Measurements from ENCODE around the gene DNASE1L1. TPM values are rescaled to one million over a fixed set of nuclear protein-coding genes. Genes with fewer than 3 reads are reported as not detected.

The DNASE1L1 gene
- polyA plus RNA-seq, 1 donor from 2014 or later: 9.2 TPM

DNA sequence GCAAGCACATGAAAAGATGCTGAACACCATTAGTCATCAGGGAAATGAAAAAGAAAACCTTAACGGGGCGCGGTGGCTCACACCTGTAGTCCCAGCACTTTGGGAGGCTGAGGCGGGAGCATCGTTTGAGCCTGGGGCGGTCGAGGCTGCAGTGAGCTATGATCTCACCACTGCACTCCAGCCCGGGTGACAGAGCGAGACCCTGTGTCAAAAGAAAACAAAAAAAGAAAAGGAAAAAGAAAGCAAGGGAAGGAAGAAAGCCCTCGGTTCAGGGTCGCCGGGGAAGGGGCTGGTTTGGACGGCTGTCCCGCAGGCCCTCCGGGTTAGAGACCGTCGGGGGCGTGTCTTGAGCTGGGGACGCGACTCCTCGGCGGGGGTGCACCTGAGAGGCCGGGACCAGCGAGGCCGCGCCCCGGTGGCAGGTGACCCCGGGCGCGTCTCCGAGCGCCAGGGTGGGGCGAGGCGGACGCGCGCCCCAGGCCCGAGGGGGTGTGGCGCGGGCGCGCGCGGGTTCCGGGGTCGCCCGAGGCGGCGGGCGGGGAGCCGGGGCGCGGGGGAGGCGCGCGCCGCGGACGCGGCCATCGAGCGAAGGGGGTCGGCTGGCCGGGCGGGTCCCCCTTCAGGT lies 48.5 kb upstream of the DNASE1L1 start:
- H3K79me2 ChIP-seq (replicated peaks; ENCODE audit: insufficient read depth, low read length): peaks cover 18% of the 10 kb centered on the region
- TF ChIP-seq, protein P1, sequence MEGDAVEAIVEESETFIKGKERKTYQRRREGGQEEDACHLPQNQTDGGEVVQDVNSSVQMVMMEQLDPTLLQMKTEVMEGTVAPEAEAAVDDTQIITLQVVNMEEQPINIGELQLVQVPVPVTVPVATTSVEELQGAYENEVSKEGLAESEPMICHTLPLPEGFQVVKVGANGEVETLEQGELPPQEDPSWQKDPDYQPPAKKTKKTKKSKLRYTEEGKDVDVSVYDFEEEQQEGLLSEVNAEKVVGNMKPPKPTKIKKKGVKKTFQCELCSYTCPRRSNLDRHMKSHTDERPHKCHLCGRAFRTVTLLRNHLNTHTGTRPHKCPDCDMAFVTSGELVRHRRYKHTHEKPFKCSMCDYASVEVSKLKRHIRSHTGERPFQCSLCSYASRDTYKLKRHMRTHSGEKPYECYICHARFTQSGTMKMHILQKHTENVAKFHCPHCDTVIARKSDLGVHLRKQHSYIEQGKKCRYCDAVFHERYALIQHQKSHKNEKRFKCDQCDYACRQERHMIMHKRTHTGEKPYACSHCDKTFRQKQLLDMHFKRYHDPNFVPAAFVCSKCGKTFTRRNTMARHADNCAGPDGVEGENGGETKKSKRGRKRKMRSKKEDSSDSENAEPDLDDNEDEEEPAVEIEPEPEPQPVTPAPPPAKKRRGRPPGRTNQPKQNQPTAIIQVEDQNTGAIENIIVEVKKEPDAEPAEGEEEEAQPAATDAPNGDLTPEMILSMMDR (IDR thresholded peaks at IDR 0.05; ENCODE audit: poor library complexity, severe bottlenecking): no peak
- TF ChIP-seq EZH2 (IDR thresholded peaks at IDR 0.05; ENCODE audit: borderline replicate concordance, insufficient read depth, low read length, poor library complexity, severe bottlenecking) (no peak), MXI1 (conservative IDR thresholded peaks at IDR 0.05; ENCODE audit: poor library complexity, severe bottlenecking) (no peak), EP300 (conservative IDR thresholded peaks at IDR 0.05; ENCODE audit: poor library complexity, severe bottlenecking) (no peak), SMC3 (conservative IDR thresholded peaks at IDR 0.05; ENCODE audit: poor library complexity) (no peak), RAD21 (conservative IDR thresholded peaks at IDR 0.05) (no peak), POLR2AphosphoS5 (IDR thresholded peaks at IDR 0.05) (peak; percentile 40), TAF1 (IDR thresholded peaks at IDR 0.05; ENCODE audit: low read depth) (no peak), REST (IDR thresholded peaks at IDR 0.05; ENCODE audit: borderline replicate concordance) (peak; percentile 20)
- H3F3A ChIP-seq (ENCODE audit: insufficient read depth, low read length, poor library complexity, severe bottlenecking): no peaks in the 10 kb centered on the region
- peak overlapping the region; percentile 62 for H3K27ac ChIP-seq (ENCODE audit: low read length)
- peak overlapping the region; percentile 60 for H3K4me3 ChIP-seq (ENCODE audit: low read length)
- no peaks in the 10 kb centered on the region for H3K27me3 ChIP-seq (ENCODE audit: insufficient read depth, low read depth, low read length)
- no peaks in the 10 kb centered on the region for H4K20me1 ChIP-seq (ENCODE audit: insufficient read depth)
- H3K4me2 ChIP-seq (ENCODE audit: low read length): no peak overlapping the region
- H3K36me3 ChIP-seq (ENCODE audit: insufficient read depth, low read length): no peaks in the 10 kb centered on the region
- H2AFZ ChIP-seq (ENCODE audit: low read depth, low read length): no peak overlapping the region
- no peaks in the 10 kb centered on the region for H3K9me2 ChIP-seq (ENCODE audit: insufficient read depth, low read length)
- H3K9ac ChIP-seq (ENCODE audit: low read length): peak overlapping the region; percentile 82
- H3K9me3 ChIP-seq (ENCODE audit: low read length): no peaks in the 10 kb centered on the region

GRCh38 chrX:154452823-154453222 lies 43.8 kb upstream of the DNASE1L1 start:
- Histone ChIP-seq H3K27me3 (ENCODE audit: insufficient read depth, low read depth, low read length) (no peaks in the 10 kb centered on the region), H3K79me2 (replicated peaks; ENCODE audit: insufficient read depth, low read length) (no peaks in the 10 kb centered on the region), H4K20me1 (ENCODE audit: insufficient read depth) (no peaks in the 10 kb centered on the region), H3K9me2 (ENCODE audit: insufficient read depth, low read length) (no peaks in the 10 kb centered on the region), H3K4me3 (ENCODE audit: low read length) (no peak overlapping the region), H3F3A (ENCODE audit: insufficient read depth, low read length, poor library complexity, severe bottlenecking) (no peaks in the 10 kb centered on the region), H3K9ac (ENCODE audit: low read length) (no peak overlapping the region), H3K36me3 (ENCODE audit: insufficient read depth, low read length) (no peaks in the 10 kb centered on the region), H3K27ac (ENCODE audit: low read length) (no peak overlapping the region), H2AFZ (ENCODE audit: low read depth, low read length) (no peak overlapping the region), H3K9me3 (ENCODE audit: low read length) (no peaks in the 10 kb centered on the region), H3K4me2 (ENCODE audit: low read length) (no peak overlapping the region)
- TF ChIP-seq EP300 (conservative IDR thresholded peaks at IDR 0.05; ENCODE audit: poor library complexity, severe bottlenecking) (no peak), TAF1 (IDR thresholded peaks at IDR 0.05; ENCODE audit: low read depth) (no peak), POLR2AphosphoS5 (IDR thresholded peaks at IDR 0.05) (no peak), EZH2 (IDR thresholded peaks at IDR 0.05; ENCODE audit: borderline replicate concordance, insufficient read depth, low read length, poor library complexity, severe bottlenecking) (no peak), RAD21 (conservative IDR thresholded peaks at IDR 0.05) (no peak), MXI1 (conservative IDR thresholded peaks at IDR 0.05; ENCODE audit: poor library complexity, severe bottlenecking) (no peak), REST (IDR thresholded peaks at IDR 0.05; ENCODE audit: borderline replicate concordance) (no peak), SMC3 (conservative IDR thresholded peaks at IDR 0.05; ENCODE audit: poor library complexity) (no peak)
- TF ChIP-seq, protein P1 (IDR thresholded peaks at IDR 0.05; ENCODE audit: poor library complexity, severe bottlenecking): no peak

Data from neural cell (in vitro differentiated cells).